Measurements from ENCODE around the gene TIMM23.
"Not testable (repeated sequence)": the region's sequence is repeated elsewhere in the genome, so short reads cannot be mapped to it uniquely, and the experiment has no call there.

TIMM23 gene

DNA sequence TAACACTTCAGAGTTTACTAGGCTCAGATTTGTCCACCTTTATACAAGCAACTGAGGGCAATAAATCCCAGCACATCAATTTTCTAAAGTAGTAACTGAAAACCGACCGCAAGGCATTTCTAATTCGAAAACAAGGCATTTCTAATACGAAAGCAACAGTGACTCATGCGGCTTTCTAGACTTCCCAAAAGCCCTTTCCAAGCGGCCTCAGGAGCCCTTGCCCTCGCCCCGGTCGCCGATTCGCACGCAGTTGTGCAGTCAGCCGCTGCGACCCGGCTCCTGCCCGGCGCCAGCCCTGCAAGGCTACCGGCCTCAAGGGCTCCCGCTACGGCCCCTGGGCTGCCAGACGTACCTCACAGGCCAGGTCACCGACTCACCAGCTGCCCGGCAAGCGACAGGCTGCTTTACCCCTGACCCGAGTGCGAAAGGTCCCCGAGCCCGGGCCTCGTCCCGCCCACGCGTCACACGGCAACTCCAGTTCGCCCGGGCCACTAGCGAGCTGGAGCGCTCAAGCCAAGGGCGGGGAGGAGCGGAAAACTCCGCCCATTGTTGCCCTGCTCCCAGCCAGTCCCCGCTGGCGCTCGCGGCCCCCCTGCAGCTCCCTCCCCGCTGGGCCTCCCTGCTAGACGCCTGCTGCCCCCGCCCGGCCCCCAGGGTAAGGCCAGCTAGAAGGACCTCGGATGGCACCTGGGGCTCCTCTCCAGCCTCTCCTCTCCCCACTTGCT, 50.9 kb downstream of the TIMM23 start:
- DNase-seq (ENCODE audit: low read depth): peak; percentile 93

DNA sequence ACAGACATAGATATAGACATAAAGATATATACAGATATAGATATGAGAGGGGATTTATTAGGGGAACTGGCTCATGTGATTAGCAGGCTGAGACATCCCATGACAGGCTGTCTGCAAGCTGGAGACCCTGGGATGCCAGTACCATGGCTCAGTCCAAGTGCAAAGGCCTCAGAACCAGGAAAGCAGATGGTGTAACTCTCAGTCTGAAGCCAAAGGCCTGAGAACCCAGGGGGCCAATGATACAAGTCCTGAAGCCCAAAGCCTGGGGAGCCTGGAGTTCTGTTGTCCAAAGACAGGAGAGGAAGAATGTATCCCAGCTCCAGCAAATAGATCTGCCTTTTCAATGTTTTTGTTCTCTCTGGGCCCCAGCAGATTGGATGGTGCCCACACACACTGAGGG, 52.7 kb downstream of the TIMM23 start:
- DNase-seq (ENCODE audit: low read depth): no peak

DNA sequence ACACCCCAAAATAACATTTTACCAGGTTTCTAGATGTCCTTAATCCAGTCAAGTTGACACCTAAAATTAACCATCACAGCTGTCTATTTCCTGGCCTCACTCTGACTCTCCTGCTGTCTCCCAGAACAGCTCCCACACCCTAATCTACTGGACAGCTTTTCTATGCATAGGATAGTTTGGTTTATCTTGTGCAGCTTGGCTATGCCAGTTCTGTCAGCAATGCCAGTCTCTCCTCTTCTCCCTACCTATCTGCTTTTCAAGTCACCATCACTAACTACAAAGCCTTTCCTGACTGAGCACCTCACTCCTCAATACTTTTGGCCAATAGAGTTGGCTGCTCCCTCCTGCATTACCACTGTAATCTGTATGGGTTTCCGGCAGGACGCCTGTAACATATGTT, 53.1 kb downstream of the TIMM23 start:
- no peak for DNase-seq (ENCODE audit: low read depth)

DNA sequence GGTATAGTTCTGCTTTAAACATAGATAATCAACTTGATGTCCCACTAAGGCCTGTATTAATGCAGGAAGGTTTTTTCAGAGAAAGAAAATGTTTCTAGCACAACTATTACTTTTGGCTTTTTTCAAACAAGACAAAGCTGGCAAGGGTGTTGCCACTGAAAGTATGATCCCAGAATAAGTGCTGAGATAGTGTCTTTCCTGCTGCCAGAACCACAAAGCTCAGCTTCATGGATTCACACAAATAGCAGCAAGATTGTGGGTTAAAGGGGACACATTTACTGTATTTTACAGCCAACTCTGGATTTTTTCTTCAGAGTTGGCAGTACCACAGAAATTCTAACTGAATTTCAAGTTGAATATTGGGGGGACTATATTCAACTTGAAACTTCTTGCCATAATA, 53.8 kb downstream of the TIMM23 start:
- DNase-seq (ENCODE audit: low read depth): no peak

DNA sequence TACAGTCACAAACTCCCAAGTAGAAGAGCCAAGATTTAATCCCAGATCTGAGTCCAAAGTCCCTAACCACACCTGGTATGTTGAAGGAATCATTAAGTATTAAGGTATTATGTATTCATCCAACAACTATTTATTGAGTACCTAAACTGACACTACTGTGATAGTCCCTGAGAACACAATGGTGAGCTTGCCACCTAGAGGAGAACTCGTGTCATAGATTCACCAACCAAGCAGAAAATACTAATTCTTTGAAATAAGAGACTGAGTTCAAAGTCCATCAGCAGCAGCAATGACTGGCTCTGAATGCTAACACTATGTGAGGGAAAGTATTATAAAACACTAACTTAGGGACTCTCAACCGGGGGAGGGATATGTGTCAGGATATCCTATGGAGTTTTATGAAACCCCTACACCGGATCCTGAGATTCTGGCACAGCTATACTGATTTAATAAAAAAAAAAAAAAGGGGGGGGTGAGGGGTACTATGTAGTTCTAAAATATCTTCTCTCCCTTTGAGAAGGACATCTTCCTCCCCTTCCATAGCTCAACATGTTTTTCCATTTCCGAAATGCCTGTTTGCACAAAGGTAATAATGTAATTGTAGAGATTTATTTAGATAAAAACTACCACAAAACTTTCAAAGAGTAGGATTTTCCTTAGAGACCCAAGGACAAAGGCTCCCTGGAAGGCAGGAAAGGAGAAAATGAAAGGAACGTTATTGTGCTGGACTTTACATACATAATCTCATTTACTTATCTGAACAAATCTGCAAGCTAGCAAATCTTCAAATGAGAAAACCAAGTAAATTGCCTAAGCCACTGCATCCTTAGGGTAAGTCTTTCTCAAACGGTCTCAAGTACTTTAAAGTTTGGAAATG, 56.5 kb downstream of the TIMM23 start:
- peak; percentile 79 for DNase-seq (ENCODE audit: low read depth)

DNA sequence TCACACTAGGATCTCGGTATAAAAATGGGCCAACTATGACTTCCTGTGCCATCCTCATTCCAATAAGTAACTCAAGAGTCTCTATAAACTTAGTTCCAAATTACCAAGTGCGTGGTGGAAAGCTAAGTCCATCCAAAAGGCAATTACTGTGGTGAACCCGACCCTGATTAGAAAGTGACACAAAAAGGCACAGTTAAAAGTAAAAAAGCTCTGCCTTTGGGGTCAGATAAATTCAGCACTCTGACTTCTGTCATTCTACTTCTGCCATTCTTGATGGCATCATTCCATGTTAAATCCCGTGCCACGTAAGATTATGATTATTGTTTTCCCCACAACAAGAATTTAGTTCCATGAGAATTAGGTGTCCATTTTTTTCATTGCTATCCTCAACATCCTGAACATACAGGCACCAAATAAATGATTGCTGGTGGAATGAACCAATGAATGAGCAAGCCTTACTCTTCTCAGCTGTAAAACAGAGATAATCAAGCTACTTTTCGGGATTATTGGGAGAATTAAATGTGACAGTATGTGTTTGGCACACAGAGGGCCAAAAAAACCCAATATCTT, 57.3 kb downstream of the TIMM23 start:
- no peak for DNase-seq (ENCODE audit: low read depth)

DNA sequence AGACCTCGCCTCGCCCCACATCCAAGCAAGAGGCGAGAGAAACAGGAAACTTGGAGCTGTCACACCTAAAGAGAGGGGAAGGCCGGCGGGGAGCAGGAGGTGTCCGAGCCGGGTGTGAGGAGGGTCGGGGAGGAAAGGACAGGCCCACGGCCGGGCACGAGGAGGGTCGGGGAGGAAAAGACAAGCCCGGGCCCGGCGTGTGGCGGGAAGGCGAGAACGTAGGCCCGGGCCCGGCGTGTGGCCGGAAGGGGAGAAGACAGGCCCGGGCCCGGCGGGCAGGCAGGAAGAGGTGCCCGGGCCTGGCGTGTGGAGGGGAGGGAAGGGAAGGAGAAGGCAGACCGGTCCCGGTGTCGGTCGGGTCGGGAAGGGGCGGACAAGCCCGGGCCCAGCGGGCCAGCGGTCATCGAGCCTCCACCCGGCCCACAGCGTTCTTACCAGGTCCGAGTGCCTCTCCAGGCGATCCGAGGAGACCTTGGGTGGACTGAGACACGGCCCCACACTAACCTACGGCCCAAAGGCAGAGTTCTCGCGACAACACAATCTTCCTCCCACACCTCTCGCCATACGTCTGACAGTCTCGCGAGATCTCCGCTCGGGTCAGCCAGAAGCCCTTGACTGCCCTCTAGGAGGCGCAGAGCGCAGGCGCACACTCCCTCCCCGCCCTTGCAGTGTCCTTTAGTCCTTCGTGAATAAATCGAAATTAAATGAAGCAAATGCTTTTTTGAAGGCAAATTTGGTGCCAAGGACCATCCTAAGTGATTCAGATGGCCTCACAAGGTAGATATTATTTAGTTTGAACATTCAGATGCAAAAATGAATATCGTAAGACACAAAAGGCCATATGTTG, 58.0 kb downstream of the TIMM23 start, which contains the start of gene NCOA4:
NCOA4 (minus strand) TSS at position 533 of the 847 bp plus-strand sequence. CDS start 13,943 bp downstream, outside the sequence.
- peak; percentile 98 for DNase-seq (ENCODE audit: low read depth)

DNA sequence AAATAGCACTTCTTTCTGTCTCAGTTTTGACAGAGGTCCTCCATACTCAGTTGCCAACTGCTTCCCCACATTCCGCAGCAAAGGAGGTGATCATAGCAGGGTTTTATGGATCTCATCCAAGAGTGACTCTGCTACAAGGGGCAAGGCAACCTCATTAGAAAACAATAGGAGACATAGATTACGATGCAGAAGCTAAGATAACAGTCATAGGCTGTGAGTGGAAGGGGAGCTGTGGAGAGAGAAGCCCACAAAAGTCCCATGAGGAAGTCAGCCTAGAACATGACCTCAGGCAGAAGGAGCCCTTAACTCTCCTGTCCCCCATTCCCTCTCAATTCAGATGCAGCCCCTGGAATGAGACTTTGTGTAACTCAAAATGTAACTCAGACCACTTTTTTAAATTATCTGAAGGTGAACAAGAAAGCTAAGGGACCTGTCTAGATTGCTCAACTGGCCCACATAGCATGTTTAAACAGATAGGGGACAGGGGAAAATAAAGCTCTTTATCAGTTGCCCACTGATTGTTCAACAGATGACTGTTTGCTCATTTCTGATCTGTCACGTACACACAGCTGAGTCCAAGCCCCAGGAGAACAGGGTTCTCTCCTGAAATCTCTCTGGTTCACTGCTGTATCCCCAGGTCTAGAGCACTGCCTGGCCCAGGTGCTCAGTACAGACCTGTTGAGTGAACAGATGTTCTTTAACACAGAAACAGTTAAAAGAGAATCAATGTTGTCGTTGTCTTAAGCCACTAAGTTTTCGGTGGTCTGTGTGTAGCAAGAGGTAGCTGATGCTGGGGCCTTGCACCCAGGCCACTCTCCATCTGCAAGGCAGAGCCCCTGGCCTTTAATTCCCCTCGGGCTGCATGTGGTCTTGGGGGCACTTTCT, 59.6 kb downstream of the TIMM23 start:
- no peak for DNase-seq (ENCODE audit: low read depth)

DNA sequence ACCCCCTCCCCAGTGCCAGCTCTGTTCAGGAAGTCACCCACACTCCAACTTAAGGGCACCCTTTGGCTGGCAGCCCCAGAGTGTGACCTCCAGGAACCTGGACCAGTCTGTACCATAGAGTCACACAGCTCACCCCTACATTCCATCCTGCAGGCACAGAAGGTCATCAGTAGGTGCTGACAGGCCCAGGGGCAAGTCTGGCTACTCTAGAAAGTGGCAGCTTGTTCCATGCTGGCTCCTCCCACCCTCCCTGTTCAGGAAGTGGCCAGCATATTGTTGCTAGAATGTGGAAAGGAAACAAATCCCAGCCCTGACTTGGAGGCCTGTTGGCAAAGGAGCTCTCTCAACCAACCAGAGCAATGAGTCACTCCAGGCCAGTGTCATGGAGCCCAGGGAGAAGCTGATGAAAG, 61.3 kb downstream of the TIMM23 start:
- peak; percentile 79 for DNase-seq (ENCODE audit: low read depth)

DNA sequence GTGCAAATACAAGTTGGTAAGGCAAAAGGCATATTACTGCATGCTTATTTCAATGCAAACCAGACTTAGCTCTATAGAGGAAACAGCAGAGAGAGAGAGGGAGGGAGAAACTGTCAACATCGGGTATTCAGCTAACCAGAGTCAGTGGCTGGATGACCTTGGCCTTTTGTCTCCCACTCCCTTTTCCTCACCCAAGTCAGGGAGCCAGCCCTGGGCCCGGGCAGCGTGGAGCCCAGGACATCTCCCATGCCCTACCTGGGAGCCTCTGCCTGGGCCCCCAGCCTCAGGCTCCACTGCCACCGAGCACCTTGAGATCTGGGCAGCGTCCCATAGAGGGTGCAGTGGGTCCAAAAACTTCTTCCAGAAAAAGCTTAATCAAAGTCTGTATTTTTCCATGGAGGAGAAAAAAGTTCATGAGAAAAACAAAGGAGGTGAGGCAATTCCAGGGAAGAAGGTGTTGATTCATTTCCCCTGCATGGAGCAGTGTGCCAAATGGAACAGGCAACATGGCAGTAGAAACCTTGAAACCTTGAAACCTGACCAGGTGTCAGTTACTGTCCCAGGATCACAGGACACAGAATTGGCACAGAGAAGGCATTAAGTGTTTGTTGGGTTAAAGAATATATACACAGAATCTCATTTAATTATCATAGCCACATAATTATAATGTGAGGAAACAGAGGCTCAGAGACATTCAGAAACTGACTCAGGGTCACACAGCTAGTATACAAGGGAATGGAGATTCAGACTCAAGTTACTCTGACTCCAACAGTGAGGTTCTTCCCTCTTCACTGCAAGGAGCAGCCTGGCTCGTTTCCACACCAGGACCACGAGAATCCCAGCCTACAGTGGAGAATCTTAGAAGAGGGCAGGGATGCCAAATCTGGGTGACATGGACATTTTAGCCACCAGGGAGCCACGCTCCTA, 63.9 kb downstream of the TIMM23 start:
- no peak for DNase-seq (ENCODE audit: low read depth)

DNA sequence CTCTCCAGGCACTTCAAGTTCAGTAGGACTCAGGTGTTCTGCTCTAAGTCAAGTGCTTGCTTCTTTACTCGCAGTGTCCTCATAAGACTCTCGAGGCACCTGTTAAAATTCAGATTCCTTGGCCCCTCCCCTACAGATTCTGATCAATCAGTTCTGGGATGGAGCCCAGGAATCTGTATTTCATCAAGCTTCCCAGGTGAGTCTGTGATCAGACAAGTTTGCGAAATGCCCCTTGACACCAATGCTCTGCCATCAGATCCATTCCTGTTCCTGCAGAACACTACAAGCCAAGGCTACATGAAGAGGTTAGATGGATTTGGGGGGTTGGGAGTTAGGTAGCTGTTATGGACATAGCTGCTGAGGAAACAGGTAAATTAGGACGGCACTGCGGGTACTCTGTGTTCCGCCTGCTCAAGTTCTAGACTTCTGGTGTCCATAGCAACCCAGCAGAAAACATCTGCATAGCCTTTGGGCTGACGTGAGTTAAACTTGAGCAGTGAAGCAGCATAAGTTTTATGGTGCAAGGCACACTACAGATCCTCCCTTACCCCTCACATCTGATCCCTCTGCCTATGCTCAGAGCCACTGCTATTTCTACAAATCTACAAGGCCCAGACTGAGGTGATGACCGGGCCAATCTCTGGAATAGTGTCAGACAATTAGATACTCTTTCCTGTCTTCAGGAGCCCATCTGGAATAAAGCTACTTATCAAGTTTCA, 65.0 kb downstream of the TIMM23 start:
- DNase-seq (ENCODE audit: low read depth): no peak

DNA sequence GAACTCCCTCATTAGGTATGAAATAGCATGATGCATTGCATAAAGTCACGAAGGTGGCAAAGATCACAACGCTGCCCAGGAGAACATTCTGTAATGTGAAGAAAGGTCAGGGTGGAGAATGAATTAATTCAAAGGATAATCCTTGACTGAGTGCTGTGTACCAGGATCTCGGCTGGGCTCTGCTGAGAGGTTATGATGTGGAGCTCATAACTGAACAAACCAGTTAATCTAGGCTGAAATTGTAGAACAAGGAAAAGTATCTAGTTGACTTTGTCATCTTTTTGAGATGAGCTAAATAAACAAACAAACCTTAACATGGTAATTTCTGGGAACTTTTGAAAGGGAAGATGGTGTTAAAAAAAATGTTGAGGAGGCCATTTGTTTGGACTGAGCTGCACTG, 67.7 kb downstream of the TIMM23 start:
- DNase-seq (ENCODE audit: low read depth): no peak

DNA sequence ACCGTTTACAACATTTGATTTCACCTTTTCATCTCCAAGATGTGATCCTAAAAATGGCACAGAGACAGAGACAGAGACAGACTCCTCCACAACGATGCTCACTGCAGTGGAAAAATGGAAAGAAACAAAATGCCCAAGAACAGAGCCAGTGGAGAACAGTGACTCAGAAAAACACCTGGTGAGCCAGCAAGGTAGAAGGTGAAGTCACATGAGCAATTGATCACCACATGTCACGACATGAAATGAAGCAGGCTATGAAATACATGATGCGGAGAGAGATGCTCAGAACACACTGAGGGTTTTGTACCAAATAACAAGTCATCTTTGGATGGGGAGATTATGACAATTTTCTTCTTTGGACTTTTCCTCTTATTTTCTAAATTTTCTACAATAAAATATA, 70.2 kb downstream of the TIMM23 start:
- DNase-seq (ENCODE audit: low read depth): no peak

DNA sequence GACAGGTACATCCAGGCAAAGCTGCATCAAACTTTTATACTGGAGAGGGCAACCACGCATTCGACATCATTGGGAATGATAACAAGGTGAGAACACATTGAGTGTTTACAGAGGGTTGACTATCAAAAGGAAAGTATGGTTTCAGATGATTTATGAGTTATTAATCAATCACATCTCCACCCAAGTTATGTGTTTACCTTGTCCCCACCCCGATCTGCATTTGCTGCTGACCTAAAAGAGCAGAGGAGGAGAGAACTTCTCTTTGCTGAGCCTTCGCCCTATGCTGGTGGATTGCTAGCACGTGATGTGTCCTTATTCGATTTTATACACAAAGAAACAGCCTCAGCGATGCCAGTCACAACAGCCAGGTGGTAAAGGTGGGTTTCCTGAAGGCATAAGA, 74.0 kb downstream of the TIMM23 start, which contains the start of gene MSMB:
MSMB (minus strand) TSS at position 9 of the 400 bp plus-strand sequence. CDS start 32 bp downstream, outside the sequence.
- DNase-seq (ENCODE audit: low read depth): no peak

DNA sequence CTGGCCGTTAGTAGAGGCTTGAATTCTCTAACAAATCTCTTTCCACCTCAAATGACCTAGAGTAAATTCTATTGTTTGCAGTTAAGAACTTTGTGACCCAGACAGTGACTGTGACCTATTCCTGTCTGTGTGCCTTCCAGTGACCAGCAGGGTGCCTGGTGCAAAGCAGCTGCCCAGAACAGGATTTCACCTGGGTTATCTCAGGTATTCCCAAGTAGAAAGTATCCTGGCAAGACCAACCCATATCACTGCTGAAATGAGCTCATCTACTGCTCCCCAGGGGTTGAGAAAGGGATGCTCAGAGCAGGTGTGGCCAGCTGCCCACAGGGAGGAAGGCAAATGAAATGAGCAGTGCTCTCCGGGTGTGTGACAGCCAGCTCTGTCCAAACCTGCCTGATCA, 75.9 kb downstream of the TIMM23 start:
- no peak for DNase-seq (ENCODE audit: low read depth)

DNA sequence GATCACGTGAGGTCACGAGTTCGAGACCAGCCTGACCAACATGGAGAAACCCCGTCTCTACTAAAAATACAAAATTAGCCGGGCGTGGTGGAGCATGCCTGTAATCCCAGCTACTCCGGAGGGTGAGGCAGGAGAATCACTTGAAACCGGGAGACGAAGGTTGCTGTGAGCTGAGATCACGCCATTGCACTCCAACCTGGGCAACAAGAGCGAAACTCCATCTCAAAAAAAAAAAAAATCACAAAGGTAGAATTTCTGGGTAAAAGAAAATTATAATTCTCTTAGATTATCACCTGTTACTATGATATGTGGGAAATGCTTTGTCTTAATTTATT, 77.2 kb downstream of the TIMM23 start:
- DNase-seq (ENCODE audit: low read depth): not testable (repeated sequence)

DNA sequence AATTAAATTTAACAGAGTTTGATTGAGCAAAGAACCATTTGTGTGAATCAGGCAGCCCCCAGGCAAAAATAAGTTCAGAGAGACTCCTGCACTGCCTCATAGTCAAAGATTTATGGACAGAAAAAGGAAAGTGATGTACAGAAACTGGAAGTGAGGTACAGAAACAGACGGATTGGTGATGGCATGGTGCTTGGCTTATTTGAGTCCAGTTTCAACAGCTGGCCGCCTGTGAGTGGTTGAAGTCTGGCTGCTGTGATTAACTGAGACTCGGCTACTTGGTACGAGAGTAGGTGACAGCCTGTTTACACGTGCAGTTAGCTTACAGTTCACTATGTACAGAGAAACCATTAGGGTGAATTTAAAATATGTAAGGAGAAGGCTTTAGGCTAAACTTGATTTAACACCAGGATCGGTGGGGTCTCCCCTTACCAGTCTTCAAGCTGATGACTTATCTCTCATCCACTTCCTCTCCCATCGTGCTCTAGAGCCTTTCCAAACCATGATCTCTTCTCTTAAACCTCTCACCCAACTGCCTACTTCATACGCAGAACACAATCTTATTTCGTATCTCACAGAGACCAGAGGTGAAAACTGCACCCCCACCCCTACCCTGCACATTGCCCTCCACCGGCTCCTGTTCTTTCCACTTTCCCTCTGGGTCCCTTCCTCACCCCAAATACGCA, 78.8 kb downstream of the TIMM23 start:
- DNase-seq (ENCODE audit: low read depth): no peak

DNA sequence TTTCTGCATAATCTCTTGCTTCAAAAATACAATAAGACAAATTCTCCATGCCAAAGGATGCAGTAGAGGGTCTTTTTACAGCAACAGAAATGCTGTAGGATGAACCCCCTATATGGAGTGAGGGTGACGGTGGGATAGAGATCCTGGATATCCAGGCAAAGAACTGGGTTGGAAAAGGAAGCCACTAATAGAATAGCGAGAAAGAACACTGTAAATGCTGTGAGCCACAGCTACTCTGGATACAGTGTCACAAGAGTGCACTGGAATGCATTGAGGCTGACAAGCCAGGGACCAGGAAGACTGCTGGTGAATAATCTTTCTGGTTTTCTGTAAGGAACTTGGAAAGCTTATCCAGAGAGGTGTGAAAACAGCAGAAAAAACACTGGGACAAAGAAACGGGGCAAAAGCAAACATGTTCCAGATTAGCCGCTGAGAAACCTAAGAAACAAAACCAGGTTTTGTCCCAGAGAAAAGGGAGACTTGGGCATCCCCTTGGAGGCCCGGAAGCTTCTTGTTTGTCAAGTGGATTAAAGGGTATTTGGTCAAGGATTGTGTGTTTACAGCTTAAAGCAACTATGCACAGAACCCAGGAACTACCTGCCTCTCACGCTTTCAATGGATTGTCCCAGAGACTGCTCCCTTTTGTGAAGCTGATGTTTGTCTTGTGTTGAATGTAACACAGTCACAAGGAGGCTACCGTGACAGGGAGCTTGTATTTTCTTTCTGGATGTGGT, 79.9 kb downstream of the TIMM23 start:
- DNase-seq (ENCODE audit: low read depth): no peak
